GM12875 (cell line): ENCODE results near the gene SLC6A16.
"Not testable (repeated sequence)": the region's sequence is repeated elsewhere in the genome, so short reads cannot be mapped to it uniquely, and the experiment has no call there.

Experiments
- H3K4me3 ChIP-seq: one replicate; pipeline ENCODE4 v1.5.1; 2011; ENCODE audit warnings: low read depth, low read length, control low read depth
- CTCF ChIP-seq: IDR thresholded peaks from 2 replicates; pipeline ENCODE4 v1.5.1; 2011; ENCODE audit warnings: low read depth, mild to moderate bottlenecking, control low read depth, inconsistent platforms, low read length, moderate library complexity, borderline replicate concordance; ENCODE audit not compliant: insufficient read depth

SLC6A16 gene

GRCh38 chr19:49297403-49297802, 27.6 kb downstream of the SLC6A16 start:
- no peak for TF ChIP-seq CTCF
- H3K4me3 ChIP-seq, result no peak overlapping the region

GRCh38 chr19:49295208-49295880, 29.6 kb downstream of the SLC6A16 start:
- H3K4me3 ChIP-seq, result no peak overlapping the region
- TF ChIP-seq CTCF, result no peak

GRCh38 chr19:49294401-49294800, 30.6 kb downstream of the SLC6A16 start:
- H3K4me3 ChIP-seq, result no peak overlapping the region

GRCh38 chr19:49290517-49290916, 34.5 kb downstream of the SLC6A16 start:
- no peak overlapping the region for H3K4me3 ChIP-seq
- TF ChIP-seq CTCF, result no peak

More at GRCh38 chr19:49294401-49294800, 30.6 kb downstream of the SLC6A16 start:
- TF ChIP-seq CTCF, result no peak

GRCh38 chr19:49289286-49289685, 35.7 kb downstream of the SLC6A16 start:
- H3K4me3 ChIP-seq, result not testable (repeated sequence)

GRCh38 chr19:49288205-49288604, 36.8 kb downstream of the SLC6A16 start:
- H3K4me3 ChIP-seq, result not testable (repeated sequence)

- H3K4me3 ChIP-seq, result no peak overlapping the region
- TF ChIP-seq CTCF, result no peak
Measured at GRCh38 chr19:49287141-49287770, 37.7 kb downstream of the SLC6A16 start.

- no peak for TF ChIP-seq CTCF
- no peak overlapping the region for H3K4me3 ChIP-seq
Measured at GRCh38 chr19:49282184-49282583, 42.8 kb downstream of the SLC6A16 start.
